HG03159 (cell line): ENCODE measurements around the gene LYST.
A peak's percentile ranks its signal among the peaks of the same experiment; 100 is the strongest.
"Not testable (repeated sequence)": the region's sequence is repeated elsewhere in the genome, so short reads cannot be mapped to it uniquely, and the experiment has no call there.

Experiments used
- ATAC-seq: cut with Tn5 transposase; IDR thresholded peaks from one replicate; pipeline ENCODE4 v1.9.1; 2021; ENCODE audit warnings: mild to moderate bottlenecking, moderate library complexity; ENCODE audit not compliant: unreplicated experiment

LYST gene

DNA sequence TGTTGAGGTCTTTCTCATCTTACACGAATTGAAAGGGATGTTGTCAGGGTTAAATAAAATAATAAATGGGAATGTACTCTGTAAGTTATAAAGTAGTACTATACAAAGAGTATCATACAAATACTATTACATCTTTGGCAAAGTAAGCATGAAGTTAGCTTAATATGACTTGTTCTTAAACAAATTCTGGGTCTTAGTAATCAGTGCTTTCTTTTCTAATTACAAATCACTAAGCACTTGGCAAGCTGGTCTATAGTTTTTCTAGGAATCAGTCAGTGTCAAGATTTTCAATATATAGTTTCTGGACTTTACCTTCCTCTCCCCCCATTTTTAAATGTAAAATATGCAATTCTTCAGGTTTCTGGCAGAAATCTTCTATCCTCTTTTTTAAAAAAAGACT is 6.9 kb downstream of the LYST start:
- no peak for ATAC-seq

DNA sequence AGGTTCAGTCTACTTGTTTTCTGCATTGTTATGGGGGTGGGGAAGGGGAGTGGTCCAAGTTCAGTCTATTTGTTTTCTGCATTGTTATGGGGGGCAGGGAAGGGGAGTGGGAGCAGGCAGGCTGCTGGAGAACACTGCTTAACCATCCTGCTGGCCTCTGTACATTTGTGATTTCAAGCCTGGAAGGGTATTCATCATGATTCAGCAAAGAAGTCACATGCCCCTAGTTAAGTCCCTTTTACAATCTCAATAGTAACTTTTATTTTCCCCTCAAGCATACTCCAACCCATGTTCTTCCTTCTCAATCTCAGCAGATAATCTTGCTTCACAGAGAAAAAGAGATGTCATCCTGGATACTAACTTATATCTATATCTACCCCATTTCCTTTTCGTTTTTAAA is 7.9 kb downstream of the LYST start:
- ATAC-seq = no peak

DNA sequence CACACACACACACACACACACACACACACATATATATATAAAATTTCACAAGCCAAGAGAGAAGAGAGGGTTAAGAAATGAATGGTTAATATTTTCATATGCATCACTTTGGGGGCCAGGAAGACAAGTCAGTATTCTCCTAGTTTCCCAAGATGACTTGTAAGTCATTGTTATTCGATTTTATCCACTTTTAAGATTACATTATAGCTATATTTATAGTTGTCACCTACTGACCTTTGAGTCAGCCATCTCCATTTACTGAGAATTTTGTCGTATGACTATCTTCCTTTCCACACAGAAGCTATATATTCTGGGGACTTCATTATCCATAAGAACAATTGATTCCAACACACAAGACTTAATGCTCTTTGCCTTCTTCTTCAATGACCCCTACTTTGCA is 8.9 kb downstream of the LYST start:
- no peak for ATAC-seq

GRCh38 chr1:235855811-235856429 is 10.8 kb downstream of the LYST start:
- ATAC-seq = peak; percentile 59

- ATAC-seq = no peak
Observed at GRCh38 chr1:235854347-235854746, 12.4 kb downstream of the LYST start.

DNA sequence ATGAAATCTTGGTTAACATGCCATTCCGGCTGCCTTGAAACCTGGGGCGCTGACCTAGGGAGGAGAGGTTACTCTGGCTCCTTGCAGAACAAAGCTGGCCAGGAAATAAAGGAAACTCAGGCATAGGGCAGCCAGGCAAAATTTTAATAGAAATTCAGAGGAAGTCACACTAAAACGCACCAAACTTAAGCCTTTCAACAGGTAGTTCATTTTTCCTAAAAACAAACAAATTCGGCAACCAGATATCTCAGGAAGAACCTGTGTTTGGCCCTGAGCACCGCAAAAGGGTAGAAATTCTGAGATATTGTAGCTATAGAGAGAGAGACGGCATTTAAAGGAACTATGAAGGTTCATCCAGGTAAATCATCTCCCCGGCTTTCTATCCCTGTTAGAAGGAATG is 13.1 kb downstream of the LYST start:
- no peak for ATAC-seq

- ATAC-seq = no peak
Observed at GRCh38 chr1:235852887-235853286, 13.8 kb downstream of the LYST start.

DNA sequence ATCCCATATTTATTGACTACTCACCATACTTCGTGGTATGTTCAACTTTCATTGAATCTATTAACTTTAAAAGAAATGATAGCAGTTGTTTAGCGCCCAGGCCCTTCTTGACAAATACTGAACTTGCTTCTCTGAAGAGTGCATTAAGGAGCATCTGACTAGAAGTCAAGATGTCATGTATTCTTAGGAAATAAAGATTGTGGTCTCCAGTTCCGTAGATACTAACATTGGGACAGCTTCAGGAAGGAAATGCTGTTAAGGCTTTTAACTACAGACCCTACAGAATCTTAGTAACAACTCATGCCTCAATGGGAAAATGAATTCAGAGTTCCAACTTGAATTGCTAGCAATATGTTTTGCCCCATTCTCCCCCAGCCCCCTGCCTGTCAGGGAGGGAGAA is 14.8 kb downstream of the LYST start:
- ATAC-seq = no peak

- ATAC-seq = not testable (repeated sequence)
Observed at GRCh38 chr1:235848251-235848650, 18.5 kb downstream of the LYST start.

DNA sequence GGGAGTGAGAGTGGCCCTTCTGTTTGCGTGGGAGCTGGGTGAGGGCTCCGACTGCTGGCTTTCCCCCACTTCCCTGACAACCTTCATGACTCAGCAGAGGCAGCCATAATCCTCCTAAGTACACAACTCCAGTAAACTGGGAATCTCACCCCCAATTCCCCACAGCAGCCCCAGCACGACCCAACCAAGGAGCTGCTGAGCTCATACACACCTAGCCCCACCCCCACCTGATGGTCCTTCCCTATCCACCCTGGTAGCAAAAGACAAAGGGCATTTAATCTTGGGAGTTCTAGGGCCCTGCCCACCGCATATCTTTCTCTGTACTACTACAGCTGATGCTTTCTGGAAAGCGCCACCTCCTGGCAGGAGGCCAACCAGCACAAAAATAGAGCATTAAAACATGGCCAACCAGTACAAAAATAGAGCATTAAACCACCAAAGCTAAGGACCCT is 21.0 kb downstream of the LYST start:
- not testable (repeated sequence) for ATAC-seq

DNA sequence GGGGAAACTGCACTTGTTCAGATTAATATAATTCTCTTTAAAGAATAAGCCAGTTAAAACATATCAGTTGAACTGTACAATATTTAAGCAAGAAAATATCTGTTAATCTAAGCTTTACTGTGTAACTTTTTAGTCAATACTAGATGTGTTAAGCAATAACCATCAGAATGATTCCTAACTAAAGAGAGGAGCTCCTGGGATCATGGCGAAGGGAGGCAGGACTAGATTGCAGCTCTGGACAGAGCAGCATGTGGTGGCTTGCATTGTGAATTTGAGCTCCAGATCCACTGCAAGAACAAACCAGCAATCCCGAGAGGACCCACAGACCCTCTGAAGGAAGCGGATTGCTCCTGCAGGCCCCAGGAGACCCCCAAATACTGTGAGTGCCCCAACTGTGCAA is 21.9 kb downstream of the LYST start:
- ATAC-seq = no peak

DNA sequence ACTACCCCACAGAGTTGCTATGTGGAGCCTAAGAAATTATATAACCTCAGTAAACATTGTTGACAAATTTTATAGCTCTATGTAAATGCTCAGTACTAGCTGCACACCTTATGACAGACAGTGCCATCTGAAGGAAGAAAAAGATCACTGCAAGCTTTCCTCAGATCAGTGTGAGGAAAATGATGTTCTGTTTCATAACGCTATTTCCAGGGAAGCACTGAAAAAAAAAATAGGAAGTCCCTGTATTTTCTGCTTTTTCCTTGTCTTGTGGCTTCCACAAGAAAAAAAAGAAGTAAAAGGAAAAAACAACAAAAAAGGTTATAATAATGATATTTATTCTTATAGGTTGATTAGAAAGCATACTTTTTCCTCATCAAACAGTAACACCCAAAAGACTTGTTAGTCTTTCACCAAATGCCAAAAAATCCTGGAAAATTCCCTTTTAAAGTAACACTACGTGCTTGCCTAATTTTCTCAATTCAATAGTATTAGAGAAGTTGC is 23.2 kb downstream of the LYST start:
- peak; percentile 57 for ATAC-seq

- ATAC-seq = peak; percentile 87
Observed at GRCh38 chr1:235841938-235842545, 24.7 kb downstream of the LYST start.

- ATAC-seq = no peak
Observed at GRCh38 chr1:235838021-235838420, 28.7 kb downstream of the LYST start.

DNA sequence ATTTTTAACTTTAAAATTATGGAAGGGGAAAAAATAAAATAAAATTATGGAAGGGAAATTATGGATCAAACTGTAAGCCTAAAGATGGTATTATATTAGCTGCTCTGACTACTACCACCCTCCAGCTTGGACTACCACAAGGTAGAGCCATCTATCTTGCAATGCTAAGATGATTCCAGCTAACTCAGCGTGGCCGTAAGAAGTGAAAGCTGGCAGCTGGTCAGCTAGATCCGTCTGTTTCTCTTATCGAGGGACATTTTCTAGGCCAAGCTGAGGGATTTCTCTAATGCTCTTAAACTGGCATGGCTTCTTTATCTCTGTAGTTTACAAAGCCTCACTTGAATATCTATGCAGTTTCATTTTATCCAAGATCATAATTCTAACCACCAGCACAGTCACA is 31.5 kb downstream of the LYST start:
- no peak for ATAC-seq

GRCh38 chr1:235834620-235835019 is 32.1 kb downstream of the LYST start:
- ATAC-seq = no peak

DNA sequence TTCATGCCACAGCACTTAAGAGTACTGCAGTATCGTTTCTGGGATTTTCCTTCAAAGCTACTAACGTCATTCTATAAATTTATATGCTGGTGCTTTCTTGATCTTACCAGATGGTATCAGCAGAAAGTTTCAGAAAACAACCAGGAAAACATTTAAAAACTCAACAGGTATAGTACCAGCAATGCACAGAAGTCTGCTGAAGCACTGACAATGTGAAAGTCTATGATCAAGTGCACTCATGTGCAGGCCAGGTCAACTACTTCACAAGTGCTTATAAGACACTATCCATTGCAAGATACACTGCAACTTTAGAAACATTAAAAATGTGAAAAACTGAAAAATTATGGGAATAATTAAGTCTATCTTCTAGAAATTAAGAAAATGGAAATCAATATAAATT is 34.7 kb downstream of the LYST start:
- no peak for ATAC-seq

GRCh38 chr1:235831148-235831547 is 35.6 kb downstream of the LYST start:
- peak; percentile 99 for ATAC-seq

GRCh38 chr1:235826102-235826854 is 40.4 kb downstream of the LYST start:
- no peak for ATAC-seq

DNA sequence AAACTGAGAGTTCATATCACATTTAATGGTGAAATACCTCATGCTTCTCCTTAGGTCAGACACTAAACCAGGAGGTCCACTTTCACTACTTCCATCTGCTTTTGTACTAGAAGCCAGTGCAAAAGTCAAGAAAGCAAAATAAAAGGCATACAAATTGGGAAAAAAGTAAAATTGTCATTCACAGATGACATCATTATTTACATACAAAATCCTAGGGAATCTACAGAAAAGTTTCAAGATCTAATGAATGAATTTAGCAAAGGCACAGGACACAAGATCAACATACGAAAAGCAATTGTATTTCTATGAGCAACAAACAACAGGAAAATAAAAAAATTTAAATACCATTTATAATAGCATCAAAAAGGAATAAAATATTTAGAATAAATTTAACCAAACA is 41.5 kb downstream of the LYST start:
- no peak for ATAC-seq

DNA sequence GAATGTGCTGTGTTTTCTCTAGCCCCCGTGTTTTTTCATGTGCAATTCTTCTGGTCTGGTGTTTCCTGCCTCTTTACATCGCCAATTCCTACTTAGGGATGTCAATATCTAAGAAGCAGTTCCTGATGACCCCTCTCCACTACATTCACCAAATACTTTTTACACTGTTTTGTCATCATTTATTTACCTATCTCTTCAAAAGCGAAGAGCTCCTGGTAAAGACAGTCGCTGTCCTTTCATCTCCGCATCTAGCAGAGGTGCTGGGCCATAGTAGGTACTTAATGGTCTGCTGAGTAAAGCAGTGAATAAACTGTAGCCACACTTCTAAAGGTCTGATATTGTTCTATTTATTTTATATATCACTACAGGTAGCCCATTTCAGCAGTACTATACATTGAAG is 43.0 kb downstream of the LYST start:
- no peak for ATAC-seq

- ATAC-seq = no peak
Observed at GRCh38 chr1:235822685-235823084, 44.0 kb downstream of the LYST start.
